UCSD-AML1 (cell line): ENCODE results near the gene SPON2.
"Not testable (repeated sequence)": the region's sequence is repeated elsewhere in the genome, so short reads cannot be mapped to it uniquely, and the experiment has no call there.

ENCODE experiments used
- DNase-seq: peaks from one replicate; lab custom pipeline; 2025; ENCODE audit not compliant: unreplicated experiment; lab: John Stamatoyannopoulos, UW

The SPON2 gene

DNA sequence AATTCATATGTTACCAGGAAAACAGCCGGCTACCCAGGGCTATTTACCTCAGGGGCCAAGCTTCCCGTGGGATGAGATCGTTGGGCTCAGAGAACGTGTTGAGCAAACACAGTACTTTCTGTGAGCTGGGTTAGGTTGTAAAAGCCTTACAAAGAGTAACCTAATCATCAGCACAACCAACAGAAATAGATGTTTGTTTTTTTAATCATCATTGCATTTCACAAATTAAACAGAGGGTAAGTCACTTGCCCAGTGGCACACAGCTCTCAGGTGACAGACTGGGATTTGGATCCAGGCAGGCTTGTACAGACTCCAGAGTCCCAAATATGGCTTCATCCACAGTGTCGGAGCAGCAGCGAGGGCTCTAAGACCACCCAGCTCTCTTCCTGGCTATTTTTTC is 20.1 kb downstream of the SPON2 start:
- DNase-seq, result no peak

DNA sequence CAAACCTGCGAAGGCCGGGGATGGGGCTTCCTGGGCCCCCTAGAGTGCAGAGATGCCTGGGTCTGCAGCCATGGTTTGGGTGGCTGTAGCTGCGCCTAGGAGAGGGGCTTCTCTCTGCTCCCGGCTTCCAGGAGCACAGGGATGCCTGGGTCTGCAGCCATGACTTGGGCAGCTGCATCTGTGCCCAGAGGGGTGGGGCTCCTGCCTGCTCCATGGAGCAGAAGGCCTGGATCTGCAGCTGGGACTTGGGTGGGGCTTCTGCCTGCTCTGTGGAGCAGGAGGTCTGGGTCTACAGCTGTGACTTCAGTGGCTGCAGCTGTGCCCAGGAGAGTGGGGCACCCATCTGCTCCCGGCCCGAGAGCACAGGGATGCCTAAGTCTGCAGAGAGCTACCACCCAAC is 20.8 kb downstream of the SPON2 start:
- DNase-seq, result no peak

DNA sequence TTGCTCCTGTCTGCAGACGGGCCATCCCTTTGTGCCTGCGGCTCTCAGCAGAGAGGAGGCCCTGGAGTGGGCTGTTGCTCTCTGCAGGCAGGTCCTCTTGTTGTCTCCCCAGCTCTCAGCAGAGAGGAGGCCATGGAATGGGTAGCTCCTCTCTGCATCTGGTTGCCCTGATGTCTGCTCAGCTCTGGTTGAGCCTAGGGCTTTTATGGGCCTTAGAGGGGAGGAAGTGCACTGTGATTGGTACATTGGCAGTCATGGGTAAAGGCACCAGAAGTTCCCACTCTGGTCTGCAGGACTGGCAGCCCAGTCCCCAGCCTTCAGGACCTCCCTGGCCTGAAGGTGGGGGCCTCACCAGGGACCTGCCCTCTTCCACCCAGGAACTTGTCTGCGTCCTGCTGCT is 21.5 kb downstream of the SPON2 start:
- DNase-seq, result no peak

DNA sequence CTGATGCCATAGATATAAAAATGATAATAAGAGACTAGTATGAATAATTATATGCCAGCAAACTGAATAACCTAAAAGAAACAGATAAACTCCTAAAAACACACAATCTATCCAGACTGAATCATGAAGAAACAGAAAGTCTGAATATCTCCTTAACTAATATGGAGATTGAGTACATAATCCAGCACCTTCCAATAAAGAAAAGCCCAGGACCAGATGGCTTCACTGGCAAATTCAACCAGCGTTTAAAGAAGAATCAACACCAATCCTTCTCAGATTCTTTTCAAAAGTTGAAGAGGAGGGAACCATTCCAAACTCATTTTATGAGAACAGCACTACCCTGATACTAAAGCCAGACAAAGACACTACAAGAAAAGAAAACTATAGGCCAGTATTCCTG is 32.5 kb downstream of the SPON2 start:
- DNase-seq, result no peak

DNA sequence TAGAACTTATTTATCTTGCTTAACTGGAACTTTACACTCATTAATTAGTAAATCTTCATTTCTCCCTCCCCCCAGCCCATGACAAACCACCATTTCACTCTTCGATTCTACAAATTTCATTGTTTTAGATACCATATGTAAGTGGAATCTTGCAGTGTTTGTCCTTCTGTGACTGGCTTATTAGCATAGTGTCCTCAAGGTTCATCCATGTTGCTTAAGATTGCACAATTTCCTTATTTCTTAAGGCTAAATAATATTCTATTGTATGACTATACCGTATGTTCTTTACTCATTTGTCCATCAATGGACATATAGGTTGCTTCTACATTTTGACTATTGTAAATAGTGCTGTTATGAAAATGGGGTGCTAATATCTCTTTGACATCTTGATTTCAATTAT is 34.5 kb downstream of the SPON2 start:
- DNase-seq, result no peak

DNA sequence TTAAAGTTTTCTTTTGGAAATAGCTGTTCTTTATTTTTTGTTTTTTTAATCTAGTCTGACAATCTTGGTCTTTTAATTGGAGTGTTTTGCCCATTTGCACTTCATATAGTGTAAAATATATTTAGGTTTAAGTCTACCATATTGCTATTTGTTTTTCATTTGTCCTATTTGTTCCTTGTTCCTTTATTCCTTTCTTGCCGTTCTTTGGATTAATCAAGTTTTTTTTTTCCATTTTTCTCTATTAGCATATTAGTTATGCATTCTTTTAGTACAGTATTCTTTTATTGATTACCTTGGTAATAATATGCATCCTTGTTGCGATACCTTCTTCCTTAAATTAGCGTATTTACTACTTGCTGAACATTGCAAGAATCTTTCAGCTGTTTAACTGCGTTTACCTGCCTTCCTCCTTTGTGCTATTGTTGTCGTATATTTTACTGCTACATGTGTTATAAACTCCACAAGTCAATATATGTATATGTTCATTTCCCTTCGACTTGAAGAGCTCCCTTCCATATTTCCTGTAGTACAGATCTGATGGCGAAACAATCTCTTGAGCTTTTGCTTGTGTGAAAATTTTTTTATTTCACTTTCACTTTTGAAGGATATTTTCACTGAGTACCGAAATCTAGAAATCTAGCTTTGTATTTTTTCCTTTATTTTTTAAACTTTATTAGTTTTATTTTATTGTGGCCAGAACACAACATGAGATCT is 35.2 kb downstream of the SPON2 start:
- no peak for DNase-seq

DNA sequence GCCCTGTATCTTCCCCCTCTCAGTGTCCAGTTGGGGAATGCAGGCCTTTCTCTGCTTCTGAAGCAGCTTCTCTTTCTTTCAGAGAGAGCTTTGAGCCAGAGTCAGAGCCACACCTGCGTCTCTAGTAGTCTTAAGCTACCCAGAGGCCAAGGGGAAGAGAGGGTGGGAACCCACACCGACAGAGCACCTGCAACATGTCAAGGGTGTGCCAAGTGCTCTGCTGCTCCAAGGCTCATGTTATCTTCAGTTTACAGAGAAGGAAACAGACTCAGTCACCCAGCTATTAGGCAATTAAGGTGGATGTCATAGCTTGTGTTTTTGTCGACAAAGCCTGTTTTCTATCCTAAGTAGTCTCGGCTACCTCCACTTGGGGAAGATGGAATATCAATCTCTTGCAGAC is 36.3 kb downstream of the SPON2 start:
- DNase-seq, result no peak

DNA sequence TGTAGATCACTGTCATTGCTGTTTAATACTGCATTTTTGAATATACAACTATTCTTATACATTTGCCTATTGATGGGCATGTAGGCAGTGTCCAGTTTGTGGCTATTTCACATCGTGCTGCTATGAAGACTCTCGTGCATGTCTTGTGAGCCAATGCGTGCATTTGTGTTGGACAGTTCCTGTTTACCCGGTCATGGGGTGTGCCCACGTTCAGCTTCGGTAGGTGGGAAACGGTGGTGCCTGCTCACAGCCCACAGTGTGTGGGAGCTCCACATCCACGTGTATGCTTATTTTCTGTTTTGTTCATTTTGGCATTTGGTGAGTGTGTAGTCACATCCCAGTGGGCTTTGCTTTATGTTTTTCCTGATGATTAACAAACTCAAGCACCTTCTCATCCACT is 39.4 kb downstream of the SPON2 start:
- no peak for DNase-seq

DNA sequence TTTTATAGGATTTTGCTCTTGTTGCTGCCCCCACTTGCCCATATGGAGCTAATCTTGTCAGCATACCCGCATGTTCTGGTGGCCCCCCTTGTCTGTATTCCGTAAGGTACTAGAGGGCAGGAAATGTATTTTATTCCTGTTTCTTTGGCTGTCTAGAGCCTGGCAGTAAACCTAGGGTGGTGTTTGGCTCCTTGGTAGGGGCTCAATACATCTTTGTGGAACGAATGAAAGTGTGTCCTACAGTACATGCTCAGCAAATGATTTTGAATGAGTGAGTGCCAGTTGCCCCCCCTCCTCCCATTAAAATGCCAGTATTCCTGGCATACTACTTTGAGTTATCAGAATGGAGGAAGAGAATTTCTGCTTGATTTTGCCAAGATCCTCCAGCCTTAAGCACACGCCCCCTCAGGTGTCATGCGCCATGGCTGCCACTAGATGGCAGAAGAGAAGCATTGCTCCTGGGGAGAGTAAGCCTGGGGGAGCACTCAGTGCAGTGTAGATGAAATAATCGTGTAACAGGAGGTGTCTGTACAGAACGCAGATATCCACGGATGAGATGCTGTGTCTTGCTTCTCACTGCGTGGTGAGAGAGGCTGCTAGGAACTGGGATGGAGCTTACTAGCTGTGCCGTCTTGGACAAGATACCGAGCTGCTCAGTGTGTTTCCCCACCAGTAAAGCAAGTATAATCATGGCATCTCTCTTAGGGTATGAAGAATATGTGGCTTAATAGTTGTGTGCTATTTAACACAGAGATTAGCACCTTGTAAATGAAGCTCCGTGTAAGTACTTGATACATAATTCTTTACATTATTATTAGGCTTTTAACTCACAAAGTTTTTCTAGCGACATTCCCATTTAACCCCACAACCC is 41.8 kb downstream of the SPON2 start:
- peak; percentile 72 for DNase-seq

DNA sequence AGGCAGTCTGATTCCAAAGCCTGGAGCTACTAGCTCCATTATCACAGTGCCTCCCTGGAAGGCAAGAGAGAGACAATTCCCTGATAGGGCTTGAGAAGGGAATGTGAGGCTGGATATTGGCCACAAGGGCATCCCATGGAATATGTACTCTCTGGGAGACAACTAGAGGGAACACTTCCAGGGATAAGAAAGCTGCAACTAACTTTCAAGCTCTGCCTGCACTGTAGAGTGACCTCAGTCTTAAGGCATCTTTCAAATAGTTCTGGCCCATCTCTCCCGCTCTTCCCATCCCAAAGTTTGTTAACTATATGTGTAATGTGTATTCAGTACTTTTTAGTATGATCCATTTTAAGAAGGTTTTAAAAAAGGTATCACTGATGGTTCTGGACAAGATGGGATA is 45.9 kb downstream of the SPON2 start:
- DNase-seq, result no peak

DNA sequence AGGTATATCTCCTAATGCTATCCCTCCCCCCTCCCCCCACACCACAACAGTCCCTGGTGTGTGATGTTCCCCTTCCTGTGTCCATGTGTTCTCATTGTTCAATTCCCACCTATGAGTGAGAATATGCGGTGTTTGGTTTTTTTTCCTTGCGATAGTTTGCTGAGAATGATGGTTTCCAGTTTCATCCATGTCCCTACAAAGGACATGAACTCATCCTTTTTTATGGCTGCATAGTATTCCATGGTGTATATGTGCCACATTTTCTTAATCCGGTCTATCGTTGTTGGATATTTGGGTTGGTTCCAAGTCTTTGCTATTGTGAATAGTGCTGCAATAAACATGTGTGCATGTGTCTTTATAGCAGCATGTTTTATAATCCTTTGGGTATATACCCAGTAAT is 46.9 kb downstream of the SPON2 start:
- DNase-seq, result not testable (repeated sequence)

DNA sequence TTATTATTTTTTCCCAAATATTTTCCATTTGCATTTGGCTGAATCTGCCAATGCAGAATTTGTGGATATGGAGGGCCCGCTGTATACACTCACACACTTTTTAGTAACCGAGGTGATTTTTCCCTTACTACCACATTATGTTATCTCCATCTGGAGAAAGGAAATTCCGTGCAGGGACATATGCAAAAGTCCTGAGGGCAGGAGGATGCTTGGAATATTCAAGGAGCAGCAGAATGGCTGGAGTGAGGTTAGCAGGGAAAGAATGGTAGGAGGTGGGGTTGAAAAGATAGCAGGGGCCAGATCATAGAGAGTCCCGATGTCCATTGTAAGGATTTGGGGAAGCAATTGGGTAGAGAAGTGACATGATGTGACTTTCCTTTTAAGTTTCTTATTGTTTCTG is 47.6 kb downstream of the SPON2 start:
- no peak for DNase-seq

DNA sequence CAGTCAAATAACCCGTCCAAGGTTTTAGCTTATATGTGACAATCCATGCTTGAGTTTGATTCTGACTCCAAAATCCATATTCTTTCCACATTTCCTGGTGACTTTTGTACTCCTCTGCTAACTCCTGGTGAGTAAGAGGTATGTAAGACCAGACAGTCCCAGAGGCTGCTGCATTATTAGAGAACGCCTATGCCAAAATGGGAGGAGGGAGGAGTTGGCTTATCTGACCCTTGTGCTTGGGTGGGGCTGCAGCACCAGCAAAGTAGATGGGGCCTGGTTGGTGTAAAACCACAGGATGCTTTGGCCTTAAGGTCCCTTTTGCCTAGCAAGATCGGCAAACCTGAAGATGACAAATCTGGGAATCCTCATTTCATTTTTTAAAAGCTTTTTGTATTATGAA is 49.9 kb downstream of the SPON2 start:
- DNase-seq, result no peak
